ENCODE data around the gene UBP1. TPM values are rescaled to one million over a fixed set of nuclear protein-coding genes. Genes with fewer than 3 reads are reported as not detected.
"Not testable (repeated sequence)": the region's sequence is repeated elsewhere in the genome, so short reads cannot be mapped to it uniquely, and the experiment has no call there.

The UBP1 gene
- total and polyA plus RNA-seq, 2 donors (not counting 1 experiment from before 2014, with no cell fraction given) = 50.7 to 75.4 TPM

GRCh38 chr3:33453331-33453761, 13.1 kb upstream of the UBP1 start:
- H3K27me3 ChIP-seq (replicated peaks in 1 of 4; ENCODE audit: control extremely low read depth in 1 of 4, control insufficient read depth in 3 of 4, insufficient read depth in 4 of 4, low read length in 3 of 4) = no peaks in the 10 kb centered on the region
- 95% methylated on average over 19 of the region's 19 CpGs for WGBS (ENCODE audit: insufficient coverage)
- H3K36me3 ChIP-seq (replicated peaks in 1 of 2; ENCODE audit: control extremely low read depth in 1 of 2, control insufficient read depth in 1 of 2, extremely low read depth in 1 of 2, insufficient read depth in 2 of 2, low read length in 1 of 2) = no peaks in the 10 kb centered on the region
- H3K79me2 ChIP-seq (ENCODE audit: control insufficient read depth, insufficient read depth, low read length) = no peaks in the 10 kb centered on the region
- no peak overlapping the region for H3K27ac ChIP-seq (ENCODE audit: low read length in 2 of 2)
- ChIA-PET CTCF (no interaction called here), POLR2A (no interaction called here)
- peaks cover 1 to 30% (median 4%) of the 10 kb centered on the region in 3 donors for H3K9me3 ChIP-seq (ENCODE audit: control extremely low read depth in 1 of 3, control insufficient read depth in 2 of 3, insufficient read depth in 1 of 3, low read length in 2 of 3)
- intact Hi-C loops (cut with micrococcal nuclease) = no loop called here
- no peak overlapping the region for H3K4me3 Mint-ChIP-seq
- peaks cover 4% of the 10 kb centered on the region for H3K9me3 Mint-ChIP-seq (ENCODE audit: insufficient read depth)
- no peaks in the 10 kb centered on the region for H4K20me1 ChIP-seq (ENCODE audit: control insufficient read depth, insufficient read depth, low read length, poor library complexity, severe bottlenecking)
- H3K27ac Mint-ChIP-seq = no peak overlapping the region
- TF ChIP-seq, protein P1, sequence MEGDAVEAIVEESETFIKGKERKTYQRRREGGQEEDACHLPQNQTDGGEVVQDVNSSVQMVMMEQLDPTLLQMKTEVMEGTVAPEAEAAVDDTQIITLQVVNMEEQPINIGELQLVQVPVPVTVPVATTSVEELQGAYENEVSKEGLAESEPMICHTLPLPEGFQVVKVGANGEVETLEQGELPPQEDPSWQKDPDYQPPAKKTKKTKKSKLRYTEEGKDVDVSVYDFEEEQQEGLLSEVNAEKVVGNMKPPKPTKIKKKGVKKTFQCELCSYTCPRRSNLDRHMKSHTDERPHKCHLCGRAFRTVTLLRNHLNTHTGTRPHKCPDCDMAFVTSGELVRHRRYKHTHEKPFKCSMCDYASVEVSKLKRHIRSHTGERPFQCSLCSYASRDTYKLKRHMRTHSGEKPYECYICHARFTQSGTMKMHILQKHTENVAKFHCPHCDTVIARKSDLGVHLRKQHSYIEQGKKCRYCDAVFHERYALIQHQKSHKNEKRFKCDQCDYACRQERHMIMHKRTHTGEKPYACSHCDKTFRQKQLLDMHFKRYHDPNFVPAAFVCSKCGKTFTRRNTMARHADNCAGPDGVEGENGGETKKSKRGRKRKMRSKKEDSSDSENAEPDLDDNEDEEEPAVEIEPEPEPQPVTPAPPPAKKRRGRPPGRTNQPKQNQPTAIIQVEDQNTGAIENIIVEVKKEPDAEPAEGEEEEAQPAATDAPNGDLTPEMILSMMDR (IDR thresholded peaks at IDR 0.05) = no peak
- no peak for TF ChIP-seq EZH2 (IDR thresholded peaks at IDR 0.05; ENCODE audit: borderline replicate concordance, insufficient read depth, low read depth, low read length, poor library complexity, severe bottlenecking)
- H3K27me3 Mint-ChIP-seq = no peaks in the 10 kb centered on the region
- no peak overlapping the region for H2AFZ ChIP-seq (ENCODE audit: insufficient read depth, low read depth, low read length, poor library complexity, severe bottlenecking)
- H3K4me1 ChIP-seq (ENCODE audit: control insufficient read depth in 2 of 2, insufficient read depth in 2 of 2, low read length in 2 of 2) = no peaks in the 10 kb centered on the region
- ATAC-seq (ENCODE audit: low read depth) (no peak), DNase-seq (no peak)
- H3K4me1 Mint-ChIP-seq = no peaks in the 10 kb centered on the region
- H3K4me2 ChIP-seq (replicated peaks; ENCODE audit: low read depth, low read length, poor library complexity, severe bottlenecking) = no peak overlapping the region
- H3K4me3 ChIP-seq (ENCODE audit: control extremely low read depth in 1 of 5, extremely low read depth in 1 of 5, insufficient read depth in 1 of 5, low read depth in 2 of 5, low read length in 4 of 5) = no peak overlapping the region
- no peak overlapping the region for H3K9ac ChIP-seq (ENCODE audit: low read length)

DNA sequence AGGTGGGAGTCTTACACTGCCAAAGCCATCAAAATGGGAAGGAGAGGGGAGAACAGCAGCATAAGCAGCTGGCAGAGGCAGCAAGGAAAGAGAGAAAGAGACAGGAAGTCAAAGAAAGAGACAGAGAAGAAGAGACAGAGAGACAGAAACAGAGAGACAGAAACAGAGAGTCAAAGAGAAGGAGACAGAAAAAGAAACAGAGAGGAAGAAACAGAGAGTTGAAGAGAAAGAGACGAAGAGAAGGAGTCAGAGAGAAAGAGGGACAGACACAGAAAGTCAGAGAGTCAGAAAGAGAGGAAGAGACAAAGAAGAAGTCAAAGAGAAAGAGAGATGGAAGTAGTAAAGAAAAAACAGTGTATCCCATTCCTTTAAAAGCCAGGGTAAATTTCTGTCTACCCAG, 11.8 kb upstream of the UBP1 start:
- DNase-seq; CTCF ChIA-PET; H4K20me1 ChIP-seq (ENCODE audit: control insufficient read depth, insufficient read depth, low read length, poor library complexity, severe bottlenecking); H3K9ac ChIP-seq (ENCODE audit: low read length); H3K4me2 ChIP-seq (replicated peaks; ENCODE audit: low read depth, low read length, poor library complexity, severe bottlenecking); H3K79me2 ChIP-seq (ENCODE audit: control insufficient read depth, insufficient read depth, low read length); H3K9me3 Mint-ChIP-seq (ENCODE audit: insufficient read depth); H3K27me3 ChIP-seq (replicated peaks in 1 of 4; ENCODE audit: control extremely low read depth in 1 of 4, control insufficient read depth in 3 of 4, insufficient read depth in 4 of 4, low read length in 3 of 4); H2AFZ ChIP-seq (ENCODE audit: insufficient read depth, low read depth, low read length, poor library complexity, severe bottlenecking); H3K4me3 Mint-ChIP-seq; H3K4me3 ChIP-seq (ENCODE audit: control extremely low read depth in 1 of 5, extremely low read depth in 1 of 5, insufficient read depth in 1 of 5, low read depth in 2 of 5, low read length in 4 of 5); H3K27me3 Mint-ChIP-seq; H3K27ac Mint-ChIP-seq; intact Hi-C loops (cut with micrococcal nuclease); H3K36me3 ChIP-seq (replicated peaks in 1 of 2; ENCODE audit: control extremely low read depth in 1 of 2, control insufficient read depth in 1 of 2, extremely low read depth in 1 of 2, insufficient read depth in 2 of 2, low read length in 1 of 2); H3K27ac ChIP-seq (ENCODE audit: low read length in 2 of 2); H3K4me1 Mint-ChIP-seq; H3K4me1 ChIP-seq (ENCODE audit: control insufficient read depth in 2 of 2, insufficient read depth in 2 of 2, low read length in 2 of 2); POLR2A ChIA-PET; ATAC-seq (ENCODE audit: low read depth): not testable (repeated sequence)
- WGBS (ENCODE audit: insufficient coverage) = 86% methylated on average over 1 of the region's 1 CpG
- H3K9me3 ChIP-seq (ENCODE audit: control extremely low read depth in 1 of 3, control insufficient read depth in 2 of 3, insufficient read depth in 1 of 3, low read length in 2 of 3) = peaks cover 0 to 17% (median 1%) of the 10 kb centered on the region in 3 donors
